Measurements from ENCODE around the gene KDELR3. TPM values are rescaled to one million over a fixed set of nuclear protein-coding genes. Genes with fewer than 3 reads are reported as not detected.

KDELR3 gene
- total RNA-seq, 1 donor from 2014 or later: not detected

DNA sequence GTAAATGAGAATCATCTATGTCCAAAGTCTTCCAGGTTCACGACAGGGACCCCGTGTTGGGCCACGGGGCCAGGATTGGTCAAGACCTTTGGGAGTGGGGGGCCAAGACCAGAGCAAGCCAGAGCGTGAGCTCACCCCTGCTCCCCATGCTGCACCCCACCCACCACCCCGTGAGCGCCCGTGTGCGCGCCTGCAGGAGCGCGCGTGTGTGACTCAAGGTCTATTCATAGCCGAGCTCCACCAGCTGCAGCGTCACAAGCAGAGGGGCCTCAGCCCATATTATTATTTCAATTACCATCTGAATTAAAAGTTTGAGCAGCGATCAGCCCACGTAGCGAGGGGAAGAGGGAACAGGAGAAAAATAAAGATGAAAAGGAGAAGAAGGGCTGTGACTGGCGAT is 18.1 kb upstream of the KDELR3 start:
- no peak for DNase-seq
- Mint-ChIP-seq H3K4me1 (ENCODE audit: low read depth, unreplicated experiment) (peaks cover 1% of the 10 kb centered on the region), H3K27me3 (ENCODE audit: unreplicated experiment) (peaks cover 14% of the 10 kb centered on the region), H3K9me3 (ENCODE audit: unreplicated experiment) (peaks cover 8% of the 10 kb centered on the region), H3K4me3 (ENCODE audit: unreplicated experiment) (no peak overlapping the region), H3K36me3 (ENCODE audit: unreplicated experiment) (no peaks in the 10 kb centered on the region), H3K27ac (ENCODE audit: unreplicated experiment) (no peak overlapping the region)
- TF ChIP-seq, protein P1, sequence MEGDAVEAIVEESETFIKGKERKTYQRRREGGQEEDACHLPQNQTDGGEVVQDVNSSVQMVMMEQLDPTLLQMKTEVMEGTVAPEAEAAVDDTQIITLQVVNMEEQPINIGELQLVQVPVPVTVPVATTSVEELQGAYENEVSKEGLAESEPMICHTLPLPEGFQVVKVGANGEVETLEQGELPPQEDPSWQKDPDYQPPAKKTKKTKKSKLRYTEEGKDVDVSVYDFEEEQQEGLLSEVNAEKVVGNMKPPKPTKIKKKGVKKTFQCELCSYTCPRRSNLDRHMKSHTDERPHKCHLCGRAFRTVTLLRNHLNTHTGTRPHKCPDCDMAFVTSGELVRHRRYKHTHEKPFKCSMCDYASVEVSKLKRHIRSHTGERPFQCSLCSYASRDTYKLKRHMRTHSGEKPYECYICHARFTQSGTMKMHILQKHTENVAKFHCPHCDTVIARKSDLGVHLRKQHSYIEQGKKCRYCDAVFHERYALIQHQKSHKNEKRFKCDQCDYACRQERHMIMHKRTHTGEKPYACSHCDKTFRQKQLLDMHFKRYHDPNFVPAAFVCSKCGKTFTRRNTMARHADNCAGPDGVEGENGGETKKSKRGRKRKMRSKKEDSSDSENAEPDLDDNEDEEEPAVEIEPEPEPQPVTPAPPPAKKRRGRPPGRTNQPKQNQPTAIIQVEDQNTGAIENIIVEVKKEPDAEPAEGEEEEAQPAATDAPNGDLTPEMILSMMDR (IDR thresholded peaks at IDR 0.05; ENCODE audit: partially characterized antibody, unreplicated experiment): no peak

DNA sequence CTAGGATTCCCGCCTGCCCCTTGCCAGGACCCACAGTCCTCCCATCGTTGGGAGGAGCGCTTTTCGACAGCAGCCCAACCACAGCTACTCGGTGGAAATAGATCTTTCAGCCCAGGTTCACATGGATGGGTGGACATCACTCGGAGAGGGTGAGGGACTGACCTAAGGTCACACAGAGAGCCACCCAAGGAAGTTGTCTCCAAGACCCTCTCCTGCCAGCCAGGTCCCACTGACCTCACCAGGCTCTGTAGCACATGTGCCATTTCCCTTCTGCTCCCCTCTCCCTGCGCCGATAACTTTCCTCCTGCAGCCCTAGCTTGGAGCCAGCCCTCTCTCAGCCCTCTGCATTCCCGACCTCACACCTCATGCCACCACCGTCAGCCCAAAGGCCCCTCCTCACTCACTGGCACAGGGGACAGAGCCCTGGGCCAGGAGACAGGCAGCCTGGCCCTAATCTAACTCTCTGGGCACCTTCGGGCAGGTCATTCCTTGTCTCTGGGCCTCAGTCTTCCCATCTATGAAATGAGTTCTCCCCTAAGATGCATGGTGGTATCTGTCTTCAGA is 17.6 kb upstream of the KDELR3 start:
- TF ChIP-seq, protein P1 (IDR thresholded peaks at IDR 0.05; ENCODE audit: partially characterized antibody, unreplicated experiment): no peak
- Mint-ChIP-seq H3K9me3 (ENCODE audit: unreplicated experiment) (peaks cover 8% of the 10 kb centered on the region), H3K4me3 (ENCODE audit: unreplicated experiment) (no peak overlapping the region), H3K27ac (ENCODE audit: unreplicated experiment) (no peak overlapping the region), H3K36me3 (ENCODE audit: unreplicated experiment) (no peaks in the 10 kb centered on the region), H3K4me1 (ENCODE audit: low read depth, unreplicated experiment) (no peaks in the 10 kb centered on the region), H3K27me3 (ENCODE audit: unreplicated experiment) (peaks cover 11% of the 10 kb centered on the region)
- DNase-seq: no peak

DNA sequence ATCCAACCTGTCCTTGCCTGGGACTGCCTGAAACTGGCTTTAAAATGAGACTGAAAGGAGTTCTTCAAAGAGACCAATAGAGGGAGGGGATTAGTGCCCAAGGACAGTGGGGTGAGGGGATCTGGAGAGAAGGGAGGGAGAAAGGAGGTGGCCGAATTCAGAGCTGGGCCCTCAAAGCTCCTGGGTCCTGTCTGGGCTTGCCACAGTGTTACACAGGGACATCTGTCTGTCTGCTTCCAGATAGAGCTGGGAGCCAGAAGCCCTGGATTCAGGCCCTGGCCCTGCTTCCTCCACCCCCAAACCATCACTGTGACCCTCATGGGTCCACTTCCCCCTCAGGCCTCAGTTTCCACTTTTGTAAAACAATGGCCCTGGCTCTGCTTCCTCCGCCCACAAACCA is 16.5 kb upstream of the KDELR3 start:
- H3K27me3 Mint-ChIP-seq (ENCODE audit: unreplicated experiment): peaks cover 11% of the 10 kb centered on the region

DNA sequence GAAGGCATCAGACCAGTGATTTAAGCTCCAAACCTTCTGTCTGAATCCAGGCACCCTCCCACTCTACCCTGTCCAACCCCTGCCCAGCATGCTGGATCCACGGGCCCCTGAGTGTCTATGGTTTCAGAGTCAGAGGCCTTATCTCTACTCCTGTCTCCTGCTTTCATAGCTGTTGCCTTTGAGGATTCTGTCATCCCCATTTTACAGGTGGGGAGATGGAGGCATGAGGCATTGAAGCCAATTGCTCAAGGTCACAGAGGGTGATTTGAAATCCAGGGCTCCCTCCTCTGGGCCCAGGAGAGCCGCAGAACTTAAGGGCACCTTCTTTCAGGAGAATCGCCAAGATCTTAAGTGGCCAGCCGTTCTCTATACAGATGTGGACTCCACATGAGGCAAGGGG is 16.0 kb upstream of the KDELR3 start:
- peaks cover 14% of the 10 kb centered on the region for H3K27me3 Mint-ChIP-seq (ENCODE audit: unreplicated experiment)
- TF ChIP-seq, protein P1 (IDR thresholded peaks at IDR 0.05; ENCODE audit: partially characterized antibody, unreplicated experiment): no peak
- no peaks in the 10 kb centered on the region for H3K36me3 Mint-ChIP-seq (ENCODE audit: unreplicated experiment)
- H3K27ac Mint-ChIP-seq (ENCODE audit: unreplicated experiment): no peak overlapping the region
- no peak for DNase-seq
- H3K4me1 Mint-ChIP-seq (ENCODE audit: low read depth, unreplicated experiment): no peaks in the 10 kb centered on the region
- H3K9me3 Mint-ChIP-seq (ENCODE audit: unreplicated experiment): peaks cover 7% of the 10 kb centered on the region
- no peak overlapping the region for H3K4me3 Mint-ChIP-seq (ENCODE audit: unreplicated experiment)

More for the DNA sequence above, 16.5 kb upstream of the KDELR3 start:
- Mint-ChIP-seq H3K4me1 (ENCODE audit: low read depth, unreplicated experiment) (no peaks in the 10 kb centered on the region), H3K27ac (ENCODE audit: unreplicated experiment) (no peak overlapping the region), H3K36me3 (ENCODE audit: unreplicated experiment) (no peaks in the 10 kb centered on the region), H3K9me3 (ENCODE audit: unreplicated experiment) (peaks cover 7% of the 10 kb centered on the region), H3K4me3 (ENCODE audit: unreplicated experiment) (peak overlapping the region; percentile 20)
- no peak for DNase-seq
- TF ChIP-seq, protein P1 (IDR thresholded peaks at IDR 0.05; ENCODE audit: partially characterized antibody, unreplicated experiment): no peak

DNA sequence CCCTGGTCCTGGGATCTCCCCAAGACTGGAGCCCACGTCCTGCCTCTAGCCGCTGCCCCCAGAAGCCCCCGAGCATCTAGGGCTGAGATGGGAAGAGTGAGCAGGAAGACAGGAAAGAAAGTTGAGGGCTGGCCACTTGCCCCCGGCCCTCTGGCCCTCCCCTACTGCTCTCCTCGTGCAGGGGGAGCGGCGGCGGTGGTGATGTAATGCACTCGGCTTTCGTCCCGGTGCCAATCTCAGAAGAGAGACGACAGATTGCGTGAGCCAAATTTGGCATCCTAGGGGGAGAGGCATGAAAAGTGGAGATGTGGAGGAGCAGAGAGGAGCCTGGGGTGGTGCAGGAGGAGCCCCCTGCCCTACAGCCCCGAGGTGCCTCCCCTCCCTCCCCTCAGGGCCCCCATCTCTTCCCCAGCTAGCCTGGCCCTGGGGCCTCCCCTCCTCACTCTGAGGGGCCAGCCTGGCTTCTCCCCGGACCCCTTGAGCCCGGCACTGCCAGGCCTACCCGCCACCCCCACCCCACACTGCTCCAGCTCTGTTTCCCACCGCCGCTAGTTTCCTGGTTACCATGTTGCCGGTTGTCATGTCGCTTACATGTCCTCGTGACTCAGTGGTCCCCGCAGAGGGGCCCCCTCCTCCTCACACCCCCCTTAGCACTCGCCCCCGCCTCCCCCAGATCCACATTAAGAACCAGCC is 15.4 kb upstream of the KDELR3 start:
- TF ChIP-seq, protein P1 (IDR thresholded peaks at IDR 0.05; ENCODE audit: partially characterized antibody, unreplicated experiment): no peak
- H3K27ac Mint-ChIP-seq (ENCODE audit: unreplicated experiment): no peak overlapping the region
- peaks cover 7% of the 10 kb centered on the region for H3K9me3 Mint-ChIP-seq (ENCODE audit: unreplicated experiment)
- peaks cover 18% of the 10 kb centered on the region for H3K27me3 Mint-ChIP-seq (ENCODE audit: unreplicated experiment)
- H3K4me1 Mint-ChIP-seq (ENCODE audit: low read depth, unreplicated experiment): no peaks in the 10 kb centered on the region
- no peaks in the 10 kb centered on the region for H3K36me3 Mint-ChIP-seq (ENCODE audit: unreplicated experiment)
- peak; percentile 44 for DNase-seq
- no peak overlapping the region for H3K4me3 Mint-ChIP-seq (ENCODE audit: unreplicated experiment)
